K562 (cell line): ENCODE results near the gene XAB2. TPM values are rescaled to one million over a fixed set of nuclear protein-coding genes. Genes with fewer than 3 reads are reported as not detected.
A peak's percentile ranks its signal among the peaks of the same experiment; 100 is the strongest.

ENCODE experiments used
- BMI1 ChIP-seq: fragments of 150-350 bp; IDR thresholded peaks from 2 replicates; pipeline ENCODE4 v1.6.1; 2014; ENCODE audit warnings: low read length
- CBX3 ChIP-seq, 2 experiments: IDR thresholded peaks; 1 replicate in 1 of 2; 2 replicates in 1 of 2; pipeline ENCODE4 v1.6.1; 2012; ENCODE audit warnings: inconsistent platforms in 2 of 2, low read length in 2 of 2, borderline replicate concordance in 1 of 2, control low read depth in 1 of 2
- FOXA1 ChIP-seq: fragments of 450-650 bp; IDR thresholded peaks from 2 replicates; pipeline ENCODE4 v1.6.1; 2016; ENCODE audit warnings: mild to moderate bottlenecking, borderline replicate concordance
- NR2C2 ChIP-seq, 2 experiments: fragments of 200-800 bp in 1 of 2; sonication (Bioruptor generic) in 1 of 2; sonication (generic) in 1 of 2; formaldehyde crosslinking in 1 of 2; IDR thresholded peaks; 2 replicates each; pipeline versions ENCODE4 v1.6.1 to v1.8.0; 2016 to 2022; ENCODE audit warnings: mild to moderate bottlenecking in 1 of 2, missing compliant biosample characterization in 1 of 2, missing genetic modification characterization in 1 of 2, missing genetic modification reagents in 1 of 2
- PYGO2 ChIP-seq: fragments of 450-650 bp; IDR thresholded peaks from 2 replicates; pipeline ENCODE4 v1.6.1; 2016; ENCODE audit warnings: mild to moderate bottlenecking, missing genetic modification characterization, moderate library complexity, missing compliant biosample characterization
- TAF7 ChIP-seq: fragments of 450-650 bp; IDR thresholded peaks from 2 replicates; pipeline ENCODE4 v1.6.1; 2016; ENCODE audit warnings: missing genetic modification characterization, missing compliant biosample characterization
- ZNF79 ChIP-seq: fragments of 250-450 bp; sonication (Bioruptor Pico); IDR thresholded peaks from 2 replicates; pipeline ENCODE4 v1.4.0; 2020; ENCODE audit warnings: low read depth, mild to moderate bottlenecking, moderate library complexity
- polyA plus RNA-seq, 8 experiments: library from polyadenylated mRNA; depleted of rRNA in 4 of 8; stranded (reverse) in 5 of 8; unstranded in 3 of 8; fragments of >200 nt; fragmentation: Nextera tagmentation in 2 of 8; fragmentation: Illumina TruSeq in 1 of 8; extraction: Ambion mirVana in 2 of 8; extraction: Trizol in 1 of 8; gene quantifications; 2 replicates each; pipeline versions ENCODE4 v1.2.1 to v1.2.3, GENCODE V29; 2011 to 2014; ENCODE audit warnings: inconsistent platforms in 1 of 8, missing spikeins in 1 of 8
- total RNA-seq, 7 experiments: library from RNA; depleted of rRNA in 6 of 7; stranded (reverse); fragments of >200 nt in 6 of 7; fragmentation: Illumina TruSeq in 2 of 7; extraction: Trizol in 2 of 7; gene quantifications; 2 replicates each; pipeline versions ENCODE4 v1.2.1 to v1.2.3, GENCODE V29; 2011 to 2021; ENCODE audit warnings: low replicate concordance in 1 of 7
- TF ChIP-seq, protein P1 (sequence below), 2 experiments: fragments of 450-650 bp in 1 of 2; sonication (generic) in 1 of 2; formaldehyde crosslinking in 1 of 2; IDR thresholded peaks; 2 replicates each; pipeline versions ENCODE4 v1.7.1 to v1.9.0; 2016 to 2022; ENCODE audit warnings: inconsistent platforms in 1 of 2, mild to moderate bottlenecking in 1 of 2, missing genetic modification reagents in 1 of 2
- TF ChIP-seq, protein P2 (sequence below): IDR thresholded peaks from 2 replicates; pipeline ENCODE4 v1.6.1; 2016; ENCODE audit warnings: missing genetic modification characterization, missing compliant biosample characterization
- TF ChIP-seq, protein P3 (sequence below): fragments of 450-650 bp; IDR thresholded peaks from 2 replicates; pipeline ENCODE4 v1.6.1; 2016; ENCODE audit warnings: antibody characterized with exemption
- TF ChIP-seq, protein P4 (sequence below), 2 experiments: fragments of 200-800 bp in 1 of 2; sonication (Bioruptor generic) in 1 of 2; sonication (generic) in 1 of 2; formaldehyde crosslinking in 1 of 2; IDR thresholded peaks in 1 of 2; conservative IDR thresholded peaks in 1 of 2; 2 replicates each; pipeline versions ENCODE4 v1.5.0 to v1.6.1; 2016 to 2020; ENCODE audit warnings: missing compliant biosample characterization in 1 of 2, missing genetic modification characterization in 1 of 2, missing genetic modification reagents in 1 of 2

Gene XAB2
- total and polyA plus RNA-seq, 9 of the 15 experiments (the other 6 are each of a cell fraction or from before 2014, with no cell fraction given), result 0.21 to 58.3 (median 20.0) TPM

DNA sequence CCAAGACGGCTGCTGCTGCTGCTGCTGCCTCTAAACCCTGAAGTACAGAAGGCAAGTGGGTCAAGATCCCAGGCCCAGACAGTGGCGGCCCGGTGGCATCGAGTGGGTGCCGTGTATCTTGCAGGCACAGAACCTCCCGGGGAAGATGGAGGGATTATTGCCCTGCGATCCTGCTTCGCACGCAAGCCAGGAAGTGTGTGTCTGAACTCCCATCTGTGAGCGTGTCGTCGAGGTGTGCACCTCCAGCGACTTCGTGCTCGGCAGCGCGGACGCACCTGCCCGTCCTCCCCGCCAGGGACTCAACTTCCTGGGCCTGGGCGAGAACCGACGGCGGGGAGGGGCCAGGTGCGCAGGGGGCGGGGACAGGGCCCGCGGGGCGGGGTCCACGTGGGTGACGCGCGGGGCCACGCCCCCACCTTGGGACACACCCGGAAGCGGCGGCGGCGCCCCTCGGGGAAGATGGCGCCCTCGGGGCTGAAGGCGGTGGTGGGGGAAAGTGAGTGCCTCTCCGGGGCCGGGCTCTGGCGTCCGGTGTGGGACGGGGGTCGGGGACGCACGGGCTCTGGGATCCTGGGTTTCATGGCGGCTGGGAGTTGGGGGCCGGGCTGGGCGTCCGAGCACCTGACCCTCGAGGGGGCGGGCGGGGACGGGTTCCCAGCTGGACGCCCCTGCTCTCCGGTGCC, 7.5 kb upstream of the XAB2 start, which contains the start of gene STXBP2 (continued):
- TF ChIP-seq, protein P1, sequence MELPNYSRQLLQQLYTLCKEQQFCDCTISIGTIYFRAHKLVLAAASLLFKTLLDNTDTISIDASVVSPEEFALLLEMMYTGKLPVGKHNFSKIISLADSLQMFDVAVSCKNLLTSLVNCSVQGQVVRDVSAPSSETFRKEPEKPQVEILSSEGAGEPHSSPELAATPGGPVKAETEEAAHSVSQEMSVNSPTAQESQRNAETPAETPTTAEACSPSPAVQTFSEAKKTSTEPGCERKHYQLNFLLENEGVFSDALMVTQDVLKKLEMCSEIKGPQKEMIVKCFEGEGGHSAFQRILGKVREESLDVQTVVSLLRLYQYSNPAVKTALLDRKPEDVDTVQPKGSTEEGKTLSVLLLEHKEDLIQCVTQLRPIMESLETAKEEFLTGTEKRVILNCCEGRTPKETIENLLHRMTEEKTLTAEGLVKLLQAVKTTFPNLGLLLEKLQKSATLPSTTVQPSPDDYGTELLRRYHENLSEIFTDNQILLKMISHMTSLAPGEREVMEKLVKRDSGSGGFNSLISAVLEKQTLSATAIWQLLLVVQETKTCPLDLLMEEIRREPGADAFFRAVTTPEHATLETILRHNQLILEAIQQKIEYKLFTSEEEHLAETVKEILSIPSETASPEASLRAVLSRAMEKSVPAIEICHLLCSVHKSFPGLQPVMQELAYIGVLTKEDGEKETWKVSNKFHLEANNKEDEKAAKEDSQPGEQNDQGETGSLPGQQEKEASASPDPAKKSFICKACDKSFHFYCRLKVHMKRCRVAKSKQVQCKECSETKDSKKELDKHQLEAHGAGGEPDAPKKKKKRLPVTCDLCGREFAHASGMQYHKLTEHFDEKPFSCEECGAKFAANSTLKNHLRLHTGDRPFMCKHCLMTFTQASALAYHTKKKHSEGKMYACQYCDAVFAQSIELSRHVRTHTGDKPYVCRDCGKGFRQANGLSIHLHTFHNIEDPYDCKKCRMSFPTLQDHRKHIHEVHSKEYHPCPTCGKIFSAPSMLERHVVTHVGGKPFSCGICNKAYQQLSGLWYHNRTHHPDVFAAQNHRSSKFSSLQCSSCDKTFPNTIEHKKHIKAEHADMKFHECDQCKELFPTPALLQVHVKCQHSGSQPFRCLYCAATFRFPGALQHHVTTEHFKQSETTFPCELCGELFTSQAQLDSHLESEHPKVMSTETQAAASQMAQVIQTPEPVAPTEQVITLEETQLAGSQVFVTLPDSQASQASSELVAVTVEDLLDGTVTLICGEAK (IDR thresholded peaks at IDR 0.05), result peak; percentile 31; the same call in 1 of the 2 replicates
- TF ChIP-seq, protein P1 (CRISPR knock-in tag; IDR thresholded peaks at IDR 0.05), result no peak
- TF ChIP-seq BMI1 (no peak), ZNF79 (CRISPR knock-in tag) (no peak), FOXA1 (no peak), CBX3 (IDR thresholded peaks at IDR 0.05; ENCODE audit: borderline replicate concordance in 1 of 2, low read length in 2 of 2) (peak in 1 of 2 experiments; percentile 91; a peak in 1 of 3 replicates), TAF7 (tag) (peak; percentile 67), PYGO2 (tag) (no peak), NR2C2 (CRISPR knock-in tag; IDR thresholded peaks at IDR 0.05) (peak; percentile 51; the same call in 1 of the 2 replicates), NR2C2 (tag; IDR thresholded peaks at IDR 0.05) (0 out of 2 replicates have a peak, but pooled peaks have one; percentile 8)
- TF ChIP-seq, protein P2, sequence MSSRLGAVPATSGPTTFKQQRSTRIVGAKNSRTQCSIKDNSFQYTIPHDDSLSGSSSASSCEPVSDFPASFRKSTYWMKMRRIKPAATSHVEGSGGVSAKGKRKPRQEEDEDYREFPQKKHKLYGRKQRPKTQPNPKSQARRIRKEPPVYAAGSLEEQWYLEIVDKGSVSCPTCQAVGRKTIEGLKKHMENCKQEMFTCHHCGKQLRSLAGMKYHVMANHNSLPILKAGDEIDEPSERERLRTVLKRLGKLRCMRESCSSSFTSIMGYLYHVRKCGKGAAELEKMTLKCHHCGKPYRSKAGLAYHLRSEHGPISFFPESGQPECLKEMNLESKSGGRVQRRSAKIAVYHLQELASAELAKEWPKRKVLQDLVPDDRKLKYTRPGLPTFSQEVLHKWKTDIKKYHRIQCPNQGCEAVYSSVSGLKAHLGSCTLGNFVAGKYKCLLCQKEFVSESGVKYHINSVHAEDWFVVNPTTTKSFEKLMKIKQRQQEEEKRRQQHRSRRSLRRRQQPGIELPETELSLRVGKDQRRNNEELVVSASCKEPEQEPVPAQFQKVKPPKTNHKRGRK, result no peak
- TF ChIP-seq, protein P3, sequence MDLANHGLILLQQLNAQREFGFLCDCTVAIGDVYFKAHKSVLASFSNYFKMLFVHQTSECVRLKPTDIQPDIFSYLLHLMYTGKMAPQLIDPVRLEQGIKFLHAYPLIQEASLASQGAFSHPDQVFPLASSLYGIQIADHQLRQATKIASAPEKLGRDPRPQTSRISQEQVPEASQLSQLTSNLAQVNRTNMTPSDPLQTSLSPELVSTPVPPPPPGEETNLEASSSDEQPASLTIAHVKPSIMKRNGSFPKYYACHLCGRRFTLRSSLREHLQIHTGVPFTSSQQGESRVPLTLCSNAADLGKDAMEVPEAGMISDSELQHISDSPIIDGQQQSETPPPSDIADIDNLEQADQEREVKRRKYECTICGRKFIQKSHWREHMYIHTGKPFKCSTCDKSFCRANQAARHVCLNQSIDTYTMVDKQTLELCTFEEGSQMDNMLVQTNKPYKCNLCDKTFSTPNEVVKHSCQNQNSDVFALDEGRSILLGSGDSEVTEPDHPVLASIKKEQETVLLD, result peak; percentile 57; the same call in 1 of the 2 replicates
- TF ChIP-seq, protein P4, sequence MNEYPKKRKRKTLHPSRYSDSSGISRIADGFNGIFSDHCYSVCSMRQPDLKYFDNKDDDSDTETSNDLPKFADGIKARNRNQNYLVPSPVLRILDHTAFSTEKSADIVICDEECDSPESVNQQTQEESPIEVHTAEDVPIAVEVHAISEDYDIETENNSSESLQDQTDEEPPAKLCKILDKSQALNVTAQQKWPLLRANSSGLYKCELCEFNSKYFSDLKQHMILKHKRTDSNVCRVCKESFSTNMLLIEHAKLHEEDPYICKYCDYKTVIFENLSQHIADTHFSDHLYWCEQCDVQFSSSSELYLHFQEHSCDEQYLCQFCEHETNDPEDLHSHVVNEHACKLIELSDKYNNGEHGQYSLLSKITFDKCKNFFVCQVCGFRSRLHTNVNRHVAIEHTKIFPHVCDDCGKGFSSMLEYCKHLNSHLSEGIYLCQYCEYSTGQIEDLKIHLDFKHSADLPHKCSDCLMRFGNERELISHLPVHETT (CRISPR knock-in tag; conservative IDR thresholded peaks at IDR 0.05 in 1 of 2, IDR thresholded peaks at IDR 0.05 in 1 of 2), result 0 out of 4 replicates have a peak, but pooled peaks of 1 of the 2 experiments have one; percentile 72
